Measurements from ENCODE around the gene SHC3. TPM values are rescaled to one million over a fixed set of nuclear protein-coding genes. Genes with fewer than 3 reads are reported as not detected.

The SHC3 gene
- total and polyA plus RNA-seq, 12 donors = 0.15 to 0.71 (median 0.33) TPM

GRCh38 chr9:89106224-89106851 is 72.3 kb downstream of the SHC3 start:
- no peak for TF ChIP-seq CTCF (IDR thresholded peaks at IDR 0.05)
- Histone ChIP-seq H3K4me1 (no peaks in the 10 kb centered on the region), H3K4me3 (no peak overlapping the region), H3K9me3 (peaks cover 0 to 11% (median 0%) of the 10 kb centered on the region in 11 donors), H3K27ac (no peak overlapping the region), H3K27me3 (no peaks in the 10 kb centered on the region), H3K36me3 (no peaks in the 10 kb centered on the region)
- DNase-seq (no peak), ATAC-seq (no peak)
- intact Hi-C loops (cut with DNase I) = no loop called here
- WGBS, 2 donors = 86 to 93% methylated on average over 10 of the region's 10 CpGs

GRCh38 chr9:89104821-89105220 is 73.8 kb downstream of the SHC3 start:
- 74 to 79% methylated on average over 4 of the region's 4 CpGs for WGBS, 2 donors
- DNase-seq = no peak
- H3K9me3 ChIP-seq = peaks cover 0 to 4% (median 0%) of the 10 kb centered on the region in 11 donors
- H3K27ac ChIP-seq = no peak overlapping the region
- ATAC-seq = no peak
- H3K4me3 ChIP-seq = no peak overlapping the region
- H3K27me3 ChIP-seq = no peaks in the 10 kb centered on the region
- no peaks in the 10 kb centered on the region for H3K4me1 ChIP-seq
- no peaks in the 10 kb centered on the region for H3K36me3 ChIP-seq
- TF ChIP-seq CTCF (IDR thresholded peaks at IDR 0.05) = no peak
- intact Hi-C loops (cut with DNase I) = no loop called here

- ATAC-seq (no peak), DNase-seq (no peak)
- Histone ChIP-seq H3K27ac (no peak overlapping the region), H3K9me3 (peaks cover 0 to 12% (median 4%) of the 10 kb centered on the region in 11 donors), H3K4me3 (no peak overlapping the region), H3K4me1 (peaks cover 0 to 9% (median 0%) of the 10 kb centered on the region in 9 donors), H3K27me3 (no peaks in the 10 kb centered on the region), H3K36me3 (no peaks in the 10 kb centered on the region)
- intact Hi-C loops (cut with DNase I) = no loop called here
- no peak for TF ChIP-seq CTCF (IDR thresholded peaks at IDR 0.05)
- 53 to 89% methylated on average over 2 of the region's 2 CpGs for WGBS, 2 donors
Measured at GRCh38 chr9:89097219-89097618, 81.4 kb downstream of the SHC3 start.

- DNase-seq (no peak), ATAC-seq (no peak)
- H3K27ac ChIP-seq = no peak overlapping the region
- WGBS, 2 donors = 91% methylated on average over 7 of the region's 7 CpGs
- H3K36me3 ChIP-seq = no peaks in the 10 kb centered on the region
- TF ChIP-seq CTCF (IDR thresholded peaks at IDR 0.05) = no peak
- H3K4me3 ChIP-seq = no peak overlapping the region
- H3K9me3 ChIP-seq = peaks cover 0 to 12% (median 4%) of the 10 kb centered on the region in 11 donors
- intact Hi-C loops (cut with DNase I) = no loop called here
- no peaks in the 10 kb centered on the region for H3K27me3 ChIP-seq
- peaks cover 0 to 9% (median 0%) of the 10 kb centered on the region in 9 donors for H3K4me1 ChIP-seq
Measured at GRCh38 chr9:89096807-89097206, 81.8 kb downstream of the SHC3 start.
